HG03558 (cell line): Measurements from ENCODE around the gene BTBD9.

Experiments used
- ATAC-seq: cut with Tn5 transposase; IDR thresholded peaks from one replicate; pipeline ENCODE4 v1.9.1; 2021; ENCODE audit warnings: moderate number of reproducible peaks; ENCODE audit not compliant: unreplicated experiment; ENCODE audit errors: extremely low read depth

The BTBD9 gene

GRCh38 chr6:38319256-38320212 is 320.2 kb downstream of the BTBD9 start:
- ATAC-seq, result no peak

GRCh38 chr6:38316099-38316868 is 323.4 kb downstream of the BTBD9 start:
- no peak for ATAC-seq

- no peak for ATAC-seq
Observed at GRCh38 chr6:38311201-38311600, 328.5 kb downstream of the BTBD9 start.

DNA sequence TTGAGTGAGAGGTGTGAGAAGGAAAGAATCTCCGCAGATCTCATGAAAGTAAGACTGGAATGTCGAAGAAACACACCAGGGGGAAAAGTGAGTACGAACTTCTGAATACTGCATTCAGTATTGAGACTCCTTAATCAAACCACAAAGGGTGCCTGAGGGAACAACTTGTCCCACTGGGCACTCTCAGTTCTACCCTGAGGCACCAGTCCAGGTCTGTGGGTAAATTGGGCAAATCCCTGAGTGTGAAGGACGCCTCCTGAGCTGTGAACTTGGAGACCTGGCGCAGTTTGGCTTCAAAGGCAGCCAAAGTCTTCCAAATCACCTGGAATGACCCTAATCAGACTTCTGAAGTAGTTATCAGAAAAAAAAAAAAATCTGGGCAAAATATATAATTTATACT is 329.7 kb downstream of the BTBD9 start:
- ATAC-seq, result no peak

- no peak for ATAC-seq
Observed at GRCh38 chr6:38307740-38308139, 332.0 kb downstream of the BTBD9 start.

DNA sequence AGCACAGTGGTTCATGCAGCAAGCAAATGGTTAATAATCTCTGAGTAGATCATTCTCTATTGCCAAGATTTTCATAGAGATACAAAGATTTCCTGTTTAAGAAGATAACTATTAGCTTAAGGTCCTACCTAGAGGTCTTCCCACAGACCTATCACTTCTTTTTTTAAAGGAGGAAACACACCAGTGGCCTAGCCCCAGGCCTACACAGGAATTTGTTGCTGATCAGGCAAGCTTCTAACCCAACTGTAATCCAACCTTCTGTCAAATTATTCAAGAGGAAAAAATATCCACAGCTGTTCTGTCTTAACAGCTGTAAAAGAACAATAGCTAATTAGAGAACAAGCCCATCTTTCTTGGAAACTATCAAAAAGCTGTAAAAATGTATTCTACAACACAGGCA is 332.8 kb downstream of the BTBD9 start:
- no peak for ATAC-seq

GRCh38 chr6:38305995-38306681 is 333.6 kb downstream of the BTBD9 start:
- ATAC-seq, result no peak

DNA sequence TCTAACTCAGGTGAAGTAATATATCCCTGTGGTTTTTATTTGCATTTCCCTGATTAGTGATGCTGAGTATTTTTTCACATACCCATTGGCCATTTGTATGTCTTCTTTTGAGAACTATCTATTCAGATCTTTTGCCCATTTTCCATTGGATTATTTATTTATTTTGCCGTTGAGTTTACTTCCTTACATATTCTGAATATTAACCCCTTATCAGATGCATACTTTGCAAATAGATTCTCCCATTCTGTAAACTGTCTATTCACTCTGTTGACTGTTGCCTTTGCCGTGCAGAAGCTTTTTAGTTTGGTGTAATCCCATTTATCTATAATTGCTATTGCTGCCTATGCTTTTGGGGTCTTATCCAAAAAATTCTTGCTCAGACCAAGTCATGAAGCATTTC is 336.9 kb downstream of the BTBD9 start:
- no peak for ATAC-seq

GRCh38 chr6:38302081-38302480 is 337.6 kb downstream of the BTBD9 start:
- ATAC-seq, result no peak

GRCh38 chr6:38290133-38290799 is 349.5 kb downstream of the BTBD9 start:
- ATAC-seq, result no peak

- ATAC-seq, result no peak
Observed at GRCh38 chr6:38287487-38287886, 352.2 kb downstream of the BTBD9 start.

DNA sequence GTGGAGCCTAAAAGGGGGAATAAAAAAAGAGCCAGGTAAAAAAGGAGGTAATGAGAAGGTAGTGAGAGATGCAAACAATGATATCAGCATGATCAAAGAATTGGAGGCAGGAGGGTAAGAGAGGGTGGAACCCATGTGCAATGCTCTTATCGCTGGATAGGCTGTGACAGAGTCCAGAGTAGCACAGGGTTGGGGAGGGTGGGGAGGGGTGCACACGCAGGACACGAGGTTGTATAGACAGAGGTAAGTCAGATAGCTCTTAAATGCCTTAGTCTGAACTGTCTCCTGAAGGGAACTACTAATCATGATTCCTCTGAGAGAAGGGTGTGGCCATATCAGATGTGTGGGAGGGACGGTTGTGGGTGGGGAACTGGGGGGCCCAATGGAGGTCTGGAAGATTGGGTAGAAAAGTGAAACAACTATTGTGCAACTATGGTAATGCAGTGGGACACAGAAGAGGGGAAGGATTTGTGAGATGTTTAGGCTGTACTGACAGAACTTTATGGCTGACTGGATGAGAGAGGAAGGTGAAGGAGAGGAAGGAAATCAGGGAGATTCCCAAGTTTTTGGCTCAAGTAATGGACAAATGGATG is 354.8 kb downstream of the BTBD9 start:
- no peak for ATAC-seq

DNA sequence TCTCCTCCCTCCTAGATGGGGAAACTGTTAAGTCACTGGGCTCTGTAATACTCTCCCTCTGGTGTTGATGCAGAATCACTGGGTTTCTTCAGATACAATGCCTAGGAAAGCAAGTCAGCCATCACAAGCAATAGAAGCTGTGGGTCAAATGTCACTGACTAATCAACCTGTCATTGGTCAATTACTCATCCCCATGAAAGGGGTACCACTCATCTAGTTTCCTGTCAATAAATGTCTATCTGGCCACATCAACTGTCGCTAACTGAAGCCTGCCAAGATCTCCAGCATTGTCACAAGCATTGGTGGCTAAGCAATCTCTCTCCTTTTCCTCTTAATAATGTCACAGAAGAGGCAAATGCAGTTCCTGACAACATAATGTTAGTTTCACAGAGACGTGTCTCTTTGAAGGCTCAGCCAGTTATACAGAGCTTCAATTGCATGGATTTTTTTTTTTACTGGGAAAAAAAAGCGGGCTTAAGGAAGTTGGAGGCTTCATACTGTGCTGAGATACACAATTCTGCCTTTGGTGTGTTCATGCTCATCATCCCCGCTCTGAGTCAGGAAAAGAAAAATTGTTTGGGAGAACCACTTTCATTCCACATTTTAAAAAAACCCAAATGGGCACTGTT is 355.9 kb downstream of the BTBD9 start:
- no peak for ATAC-seq

GRCh38 chr6:38282911-38283310 is 356.8 kb downstream of the BTBD9 start:
- ATAC-seq, result no peak

DNA sequence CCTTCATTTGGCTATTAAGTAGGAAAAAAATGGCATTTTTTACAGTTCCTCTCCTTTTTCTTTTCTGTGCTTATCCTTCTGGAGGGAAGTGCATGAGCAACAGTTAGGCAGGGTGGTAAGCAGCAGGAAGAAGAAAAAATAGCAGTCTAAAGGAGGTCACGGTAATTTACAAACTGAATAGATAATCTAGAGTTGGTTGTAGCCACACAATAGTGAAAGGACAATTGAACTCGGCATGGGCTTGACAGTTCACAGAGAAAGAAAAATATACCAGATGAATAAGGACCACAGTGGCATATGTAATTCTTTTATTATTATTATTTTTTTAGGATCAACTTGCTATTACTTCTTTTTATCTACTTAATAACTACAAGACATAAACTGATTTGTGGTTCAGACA is 358.6 kb downstream of the BTBD9 start:
- no peak for ATAC-seq

GRCh38 chr6:38279963-38280588 is 359.7 kb downstream of the BTBD9 start:
- ATAC-seq, result no peak

DNA sequence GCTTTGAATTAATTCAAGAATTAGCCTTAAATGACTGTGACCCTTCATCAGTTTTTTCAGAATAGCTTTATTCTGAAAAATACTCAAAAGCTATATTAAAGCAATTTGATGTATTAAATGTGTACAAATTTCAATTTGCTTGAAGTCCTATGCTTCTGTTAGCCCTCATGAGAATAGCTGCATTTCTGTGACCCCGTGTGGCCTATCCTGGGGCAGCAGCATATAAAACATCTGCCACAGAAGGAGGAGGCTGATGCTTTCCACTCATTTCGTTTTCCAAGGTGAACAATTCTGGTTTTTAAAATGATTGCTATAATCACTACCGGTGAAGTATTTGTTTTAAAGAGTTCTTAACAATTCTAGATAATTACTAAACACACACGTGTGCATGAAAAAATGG is 360.3 kb downstream of the BTBD9 start:
- ATAC-seq, result no peak

DNA sequence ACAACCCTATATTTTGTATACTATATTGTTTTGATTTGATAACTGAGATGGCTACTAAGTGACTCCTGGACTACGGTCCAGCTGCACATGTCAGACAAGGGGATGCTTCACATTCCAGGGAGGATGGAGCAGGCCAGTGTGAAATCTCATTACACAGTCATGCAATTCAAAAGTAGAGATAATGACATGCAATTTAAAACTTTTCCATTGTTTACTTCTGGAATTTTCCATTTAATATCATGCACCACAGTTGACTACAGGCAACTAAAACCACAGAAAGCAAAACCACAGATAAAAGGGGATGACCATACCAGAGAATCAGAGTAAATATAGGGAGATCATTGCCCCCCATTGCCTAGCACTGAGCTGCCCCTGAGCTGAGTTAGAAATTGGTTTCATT is 366.4 kb downstream of the BTBD9 start:
- ATAC-seq, result no peak

GRCh38 chr6:38272222-38272621 is 367.5 kb downstream of the BTBD9 start:
- ATAC-seq, result no peak
